Ovary (tissue), 9 donors: ENCODE data around the gene KBTBD13. TPM values are rescaled to one million over a fixed set of nuclear protein-coding genes. Genes with fewer than 3 reads are reported as not detected.

Experiments
- DNase-seq, 5 donors: peaks; one replicate each; pipeline ENCODE4 v3.0.0-alpha.2; 2019 to 2020
- H3K27ac ChIP-seq, 2 donors: fragments of 200-600 bp; one replicate each; pipeline versions ENCODE4 v1.5.1 to v1.8.0; 2019 to 2022
- H3K27me3 ChIP-seq: fragments of 200-600 bp; one replicate; pipeline ENCODE4 v1.8.0; 2022
- H3K36me3 ChIP-seq: fragments of 200-600 bp; sonication (generic); one replicate; pipeline ENCODE4 v1.5.1; 2019
- H3K4me1 ChIP-seq: one replicate; pipeline ENCODE4 v1.8.1; 2013; ENCODE audit warnings: mild to moderate bottlenecking, moderate library complexity; ENCODE audit not compliant: insufficient read depth
- H3K4me3 ChIP-seq: fragments of 200-600 bp; sonication (generic); one replicate; pipeline ENCODE4 v1.5.1; 2017
- H3K9me3 ChIP-seq, 2 donors: fragments of 200-600 bp in 1 of 2; sonication (generic) in 1 of 2; one replicate each; pipeline versions ENCODE4 v1.5.1 to v1.8.1; 2013 to 2019; ENCODE audit warnings: mild to moderate bottlenecking in 1 of 2, moderate library complexity in 1 of 2
- CTCF ChIP-seq, 3 donors: fragments of 450-650 bp in 2 of 3; fragments of 200-600 bp in 1 of 3; IDR thresholded peaks; one replicate each; pipeline versions ENCODE4 v1.5.1 to v1.8.0; 2016 to 2022; ENCODE audit warnings: antibody characterized with exemption in 3 of 3, mild to moderate bottlenecking in 1 of 3
- EP300 ChIP-seq: sonication (generic); formaldehyde crosslinking; IDR thresholded peaks from one replicate; pipeline ENCODE4 v1.6.1; 2017; ENCODE audit warnings: antibody characterized with exemption
- POLR2A ChIP-seq: fragments of 450-650 bp; IDR thresholded peaks from one replicate; pipeline ENCODE4 v1.6.1; 2017; ENCODE audit warnings: antibody characterized with exemption, mild to moderate bottlenecking, moderate library complexity
- WGBS, 3 donors: extraction: QIAGEN DNeasy Blood & Tissue Kit in 1 of 3; methylation state at CpG; one replicate each; pipeline versions ENCODE4 v1.1.5 to v1.1.7; 2013 to 2017; 5-methylcytosine and 5-hydroxymethylcytosine counted together
- intact Hi-C, 4 donors: fragments of 100-400 bp; cut with DNase I; formaldehyde crosslinking; loops; one replicate each; pipeline versions ENCODE4 v1.11.0 to v1.15.1; 2022 to 2023
- polyA plus RNA-seq, 2 donors: library from polyadenylated mRNA; stranded (reverse); fragments of 200-250 nt in 1 of 2; fragments of 350-450 nt in 1 of 2; fragmentation: Illumina TruSeq in 1 of 2; extraction: RNeasy Lipid Tissue Mini Kit (QIAGEN cat#74804) in 1 of 2; gene quantifications; one replicate each; pipeline ENCODE4 v1.2.3, GENCODE V29; 2013 to 2014
- total RNA-seq, 7 donors: library from RNA; depleted of rRNA in 2 of 7; stranded (reverse); fragments of >200 nt in 2 of 7; fragmentation: NEBNext Ultra II Directional in 3 of 7; extraction: Animal tissue kit (Norgen Biotek cat#: 25700) in 3 of 7; gene quantifications; one replicate each; pipeline versions ENCODE4 v1.1.0 to v1.2.4, GENCODE V29; 2016 to 2023
- donor health status: DM: no; HTN: no; CAD: no; lungs with moderate emphysema.
- donor health status: DM: no; HTN: no; CAD: no.
- donor health status: Bipolar disorder and iron deficiency.
- donor health status: DM: yes; HTN: yes; CAD: no.
- donor health status: DM: no; HTN: no; CAD: no.
- donor health status: DM: yes; HTN: yes; CAD: no.

The KBTBD13 gene
- total and polyA plus RNA-seq, 9 donors: 0.07 to 0.28 (median 0.09) TPM; not detected in 3

DNA sequence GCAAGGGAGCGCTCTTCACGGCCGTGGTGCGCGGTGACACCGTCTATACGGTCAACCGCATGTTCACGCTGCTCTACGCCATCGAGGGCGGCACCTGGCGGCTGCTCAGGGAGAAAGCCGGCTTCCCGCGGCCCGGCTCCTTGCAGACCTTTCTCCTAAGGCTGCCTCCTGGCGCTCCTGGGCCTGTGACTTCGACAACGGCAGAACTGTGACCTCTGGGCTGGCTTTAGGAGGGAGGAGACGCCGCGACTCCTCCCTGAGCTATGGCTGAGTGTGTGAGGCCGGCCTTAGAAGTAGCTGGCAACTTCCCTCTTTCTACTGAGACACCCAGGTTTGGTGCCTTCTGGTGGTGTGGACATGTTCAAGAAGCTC lies 1.4 kb downstream of the KBTBD13 start:
- peak; percentile 66 to 86 (median 77) for DNase-seq
- peak; percentile 35 to 70 (median 56) for TF ChIP-seq CTCF (IDR thresholded peaks at IDR 0.05)
- no peak for TF ChIP-seq EP300
- no peak for TF ChIP-seq POLR2A
- intact Hi-C loops: loop anchor here in 2 of 4 donors (2.0 kb wide), 1 partner anchor 23 kb away; no protein-coding TSS in a partner anchor
- Histone ChIP-seq H3K4me3 (no peak overlapping the region), H3K4me1 (peaks cover 2% of the 10 kb centered on the region), H3K36me3 (no peaks in the 10 kb centered on the region), H3K27me3 (no peaks in the 10 kb centered on the region), H3K27ac (no peak overlapping the region), H3K9me3 (no peaks in the 10 kb centered on the region)
- 13 to 25% (median 17%) methylated on average over 23 to 24 of the region's 24 CpGs for WGBS, 3 donors

- Histone ChIP-seq H3K4me1 (peaks cover 2% of the 10 kb centered on the region), H3K9me3 (no peaks in the 10 kb centered on the region), H3K36me3 (no peaks in the 10 kb centered on the region), H3K4me3 (no peak overlapping the region), H3K27ac (no peak overlapping the region), H3K27me3 (no peaks in the 10 kb centered on the region)
- no peak for DNase-seq
- 86 to 94% (median 89%) methylated on average over 5 of the region's 5 CpGs for WGBS, 3 donors
- intact Hi-C loops: loop anchor here in 2 of 4 donors (2.0 kb wide), 1 partner anchor 25 kb away; no protein-coding TSS in a partner anchor
- TF ChIP-seq POLR2A (no peak), EP300 (no peak), CTCF (IDR thresholded peaks at IDR 0.05) (no peak)
Observed at GRCh38 chr15:65079580-65079979, 3.0 kb downstream of the KBTBD13 start.

DNA sequence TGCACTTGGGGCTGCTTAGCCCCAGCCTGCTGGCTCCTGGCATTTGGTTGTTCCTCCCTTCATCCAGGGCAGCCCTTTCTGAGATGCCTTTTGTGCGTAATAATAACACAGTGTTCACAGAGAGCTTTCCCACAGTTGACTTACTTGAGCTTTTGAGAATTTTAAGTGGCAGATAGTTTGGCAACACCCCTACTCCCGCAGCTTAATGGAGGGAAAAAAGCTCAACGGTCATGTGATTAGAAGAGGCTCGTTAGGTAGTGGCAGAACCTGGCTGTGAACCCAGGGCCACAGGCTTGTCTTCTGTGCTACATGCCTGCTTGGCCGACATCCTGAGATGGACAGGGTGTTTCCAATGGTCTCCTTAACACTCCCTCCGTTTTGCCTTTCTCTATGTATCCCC lies 4.7 kb downstream of the KBTBD13 start:
- Histone ChIP-seq H3K4me1 (peaks cover 4% of the 10 kb centered on the region), H3K4me3 (no peak overlapping the region), H3K9me3 (no peaks in the 10 kb centered on the region), H3K27me3 (no peaks in the 10 kb centered on the region), H3K27ac (no peak overlapping the region), H3K36me3 (no peaks in the 10 kb centered on the region)
- intact Hi-C loops: loop anchor here in 3 of 4 donors (2.0 to 10.0 kb wide), 2 partner anchors 26 to 46 kb away; no protein-coding TSS in a partner anchor
- DNase-seq: no peak
- WGBS, 3 donors: 56 to 59% (median 56%) methylated on average over 6 of the region's 6 CpGs
- TF ChIP-seq POLR2A (no peak), EP300 (no peak), CTCF (IDR thresholded peaks at IDR 0.05) (no peak)

- Histone ChIP-seq H3K9me3 (no peaks in the 10 kb centered on the region), H3K4me3 (no peak overlapping the region), H3K4me1 (peaks cover 4% of the 10 kb centered on the region), H3K36me3 (no peaks in the 10 kb centered on the region), H3K27me3 (no peaks in the 10 kb centered on the region), H3K27ac (no peak overlapping the region)
- intact Hi-C loops: loop anchor here in 3 of 4 donors (2.0 to 10.0 kb wide), 2 partner anchors 27 to 47 kb away; no protein-coding TSS in a partner anchor
- WGBS, 3 donors: 80 to 87% (median 84%) methylated on average over 5 of the region's 5 CpGs
- TF ChIP-seq EP300: no peak
- no peak for TF ChIP-seq CTCF (IDR thresholded peaks at IDR 0.05)
- TF ChIP-seq POLR2A: no peak
- no peak for DNase-seq
Observed at GRCh38 chr15:65081758-65082157, 5.2 kb downstream of the KBTBD13 start.
